Measurements from ENCODE around the gene DUOX2. TPM values are rescaled to one million over a fixed set of nuclear protein-coding genes. Genes with fewer than 3 reads are reported as not detected.

The DUOX2 gene
- polyA plus RNA-seq, result not detected in 2 replicates

GRCh38 chr15:45114076-45114750 is at the start of gene DUOX2, which contains the start of gene DUOXA2:
TSS of gene DUOX2 (minus strand) at chr15:45114172. CDS start at chr15:45113411, 761 bp downstream.
TSS of gene DUOXA2 (plus strand) at chr15:45114326. CDS start at chr15:45114606, 280 bp downstream.

GRCh38 chr15:45129651-45130129 is 15.7 kb upstream of the DUOX2 start, which contains the start of the genes DUOX1 and DUOXA1:
TSS of gene DUOX1 (plus strand) at chr15:45129994. CDS start at chr15:45131967, 1,973 bp downstream.
TSS of gene DUOXA1 (minus strand) at chr15:45129879. CDS start at chr15:45123014, 6,865 bp downstream.

Other genes starting within 250 kb of the DUOX2 start
- not detected in 2 replicates for gene TERB2, start 157.5 kb downstream of the DUOX2 start, polyA plus RNA-seq
- 1.4 and 3.5 TPM in 2 replicates for gene SORD, start 91.0 kb downstream of the DUOX2 start, polyA plus RNA-seq
- gene DUOXA2, start 154 bp upstream of the DUOX2 start, polyA plus RNA-seq, result not detected in 2 replicates
- not detected in 2 replicates for gene DUOXA1, start 15.7 kb upstream of the DUOX2 start, polyA plus RNA-seq
- gene DUOX1, start 15.8 kb upstream of the DUOX2 start, polyA plus RNA-seq, result not detected in 2 replicates
- gene SHF, start 73.8 kb upstream of the DUOX2 start, polyA plus RNA-seq, result 0.71 and 0.87 TPM in 2 replicates
- 0.70 TPM in 1 of 2 replicates, not detected in the other for gene SLC28A2, start 138.1 kb upstream of the DUOX2 start, polyA plus RNA-seq